HEK293T (cell line): ENCODE data around the gene FBXO36.

Experiments
- BHLHE40 ChIP-seq: fragments of 450-650 bp; IDR thresholded peaks from 2 replicates; pipeline ENCODE4 v1.6.1; 2016; ENCODE audit warnings: mild to moderate bottlenecking, moderate library complexity, borderline replicate concordance
- CTBP1 ChIP-seq: fragments of 450-650 bp; IDR thresholded peaks from 2 replicates; pipeline ENCODE4 v1.6.1; 2016; ENCODE audit warnings: borderline replicate concordance
- FOXA1 ChIP-seq: fragments of 450-650 bp; IDR thresholded peaks from 2 replicates; pipeline ENCODE4 v1.6.1; 2016; ENCODE audit warnings: mild to moderate bottlenecking
- FOXK2 ChIP-seq: fragments of 450-650 bp; IDR thresholded peaks from 2 replicates; pipeline ENCODE4 v1.6.1; 2016; ENCODE audit warnings: mild to moderate bottlenecking
- FOXM1 ChIP-seq: fragments of 450-650 bp; IDR thresholded peaks from 2 replicates; pipeline ENCODE4 v1.6.1; 2017; ENCODE audit warnings: mild to moderate bottlenecking, borderline replicate concordance
- HDGF ChIP-seq: fragments of 450-650 bp; IDR thresholded peaks from 2 replicates; pipeline ENCODE4 v1.6.1; 2017; ENCODE audit warnings: antibody characterized with exemption, borderline replicate concordance
- L3MBTL2 ChIP-seq: fragments of 450-650 bp; conservative IDR thresholded peaks from 2 replicates; pipeline ENCODE4 v1.6.1; 2016; ENCODE audit warnings: mild to moderate bottlenecking
- LEF1 ChIP-seq: fragments of 450-650 bp; IDR thresholded peaks from 2 replicates; pipeline ENCODE4 v1.6.1; 2017; ENCODE audit warnings: mild to moderate bottlenecking, borderline replicate concordance
- PKNOX1 ChIP-seq: fragments of 450-650 bp; IDR thresholded peaks from 2 replicates; pipeline ENCODE4 v1.6.1; 2016
- SP1 ChIP-seq: fragments of 450-650 bp; IDR thresholded peaks from 2 replicates; pipeline ENCODE4 v1.6.1; 2017
- TARDBP ChIP-seq: fragments of 450-650 bp; IDR thresholded peaks from 2 replicates; pipeline ENCODE4 v1.6.1; 2016
- ZNF384 ChIP-seq: fragments of 450-650 bp; IDR thresholded peaks from 2 replicates; pipeline ENCODE4 v1.6.1; 2016

GRCh38 chr2:230042195-230042594, 119.9 kb downstream of the FBXO36 start:
- no peak for TF ChIP-seq TARDBP
- no peak for TF ChIP-seq CTBP1
- no peak for TF ChIP-seq PKNOX1
- TF ChIP-seq FOXA1, result no peak
- no peak for TF ChIP-seq SP1
- no peak for TF ChIP-seq FOXM1
- no peak for TF ChIP-seq FOXK2
- TF ChIP-seq ZNF384, result no peak
- no peak for TF ChIP-seq LEF1
- TF ChIP-seq L3MBTL2, result no peak
- TF ChIP-seq HDGF, result no peak
- TF ChIP-seq BHLHE40, result no peak
